Prostate gland (tissue), 2 donors: ENCODE data around the gene PPP1R13B.

Experiments
- CTCF ChIP-seq, 4 experiments: fragments of 200-600 bp in 2 of 4; fragments of 450-650 bp in 2 of 4; sonication (generic) in 2 of 4; IDR thresholded peaks; 1 replicate in 3 of 4; 2 replicates in 1 of 4; pipeline ENCODE4 v1.5.1; 2016 to 2019; ENCODE audit warnings: antibody characterized with exemption in 4 of 4, mild to moderate bottlenecking in 2 of 4, moderate library complexity in 2 of 4
- POLR2AphosphoS5 ChIP-seq: sonication (generic); formaldehyde crosslinking; IDR thresholded peaks from one replicate; pipeline ENCODE4 v1.6.1; 2017; ENCODE audit warnings: antibody characterized with exemption

- no peak for TF ChIP-seq CTCF (IDR thresholded peaks at IDR 0.05)
- no peak for TF ChIP-seq POLR2AphosphoS5
Observed at GRCh38 chr14:103788086-103788485, 59.3 kb downstream of the PPP1R13B start.
